SK-N-SH (cell line): ENCODE measurements around the gene HFE.

Source experiments
- CTCF ChIP-seq: fragments of 200-600 bp; sonication (generic); IDR thresholded peaks from 2 replicates; pipeline ENCODE4 v1.6.1; 2017; ENCODE audit warnings: antibody characterized with exemption, mild to moderate bottlenecking, moderate library complexity
- EP300 ChIP-seq, 2 experiments: IDR thresholded peaks; 2 replicates each; pipeline versions ENCODE4 v1.4.0 to v1.6.1; 2012; ENCODE audit warnings: borderline replicate concordance in 1 of 2, low read depth in 1 of 2, low read length in 1 of 2
- GABPA ChIP-seq: IDR thresholded peaks from 2 replicates; pipeline ENCODE4 v1.4.0; 2012; ENCODE audit warnings: low read depth, mild to moderate bottlenecking
- GATA2 ChIP-seq: sonication (generic); formaldehyde crosslinking; IDR thresholded peaks from 2 replicates; pipeline ENCODE4 v1.5.0; 2020; ENCODE audit warnings: mild to moderate bottlenecking, missing genetic modification reagents
- MAX ChIP-seq: IDR thresholded peaks from 2 replicates; pipeline ENCODE4 v1.4.0; 2012; ENCODE audit warnings: low read depth
- MXI1 ChIP-seq: IDR thresholded peaks from 2 replicates; pipeline ENCODE4 v1.6.1; 2012; ENCODE audit warnings: mild to moderate bottlenecking, low read depth, low read length, improper control_type of control experiment
- RXRA ChIP-seq: IDR thresholded peaks from 2 replicates; pipeline ENCODE4 v1.4.0; 2012; ENCODE audit warnings: low read depth, mild to moderate bottlenecking, borderline replicate concordance
- SMC3 ChIP-seq: IDR thresholded peaks from 2 replicates; pipeline ENCODE4 v1.6.1; 2012; ENCODE audit warnings: low read depth, low read length, improper control_type of control experiment
- TEAD4 ChIP-seq: IDR thresholded peaks from 2 replicates; pipeline ENCODE4 v1.4.0; 2012; ENCODE audit warnings: mild to moderate bottlenecking, borderline replicate concordance; ENCODE audit not compliant: insufficient read depth
- USF1 ChIP-seq: IDR thresholded peaks from 2 replicates; pipeline ENCODE4 v1.4.0; 2012; ENCODE audit warnings: low read depth, borderline replicate concordance
- USF2 ChIP-seq: fragments of 150-350 bp; IDR thresholded peaks from 2 replicates; pipeline ENCODE4 v1.6.1; 2017; ENCODE audit warnings: antibody characterized with exemption, low read length, low read depth, borderline replicate concordance
- ZBTB33 ChIP-seq: IDR thresholded peaks from 2 replicates; pipeline ENCODE4 v1.4.0; 2012; ENCODE audit warnings: low read depth, borderline replicate concordance

GRCh38 chr6:26131618-26132017 lies 44.4 kb downstream of the HFE start:
- TF ChIP-seq TEAD4 (no peak), CTCF (no peak), EP300 (IDR thresholded peaks at IDR 0.05; ENCODE audit: borderline replicate concordance in 1 of 2, low read depth in 1 of 2, low read length in 1 of 2) (no peak), SMC3 (no peak), USF2 (no peak), MXI1 (no peak), MAX (no peak), GATA2 (CRISPR knock-in tag) (no peak), RXRA (no peak), ZBTB33 (no peak), GABPA (no peak), USF1 (no peak)
